22Rv1 (cell line): ENCODE data around the gene APOC3.

Source experiments
- H3K27ac ChIP-seq: fragments of 450-650 bp; 2 replicates; pipeline ENCODE4 v1.5.1; 2017
- ZFX ChIP-seq: fragments of 450-650 bp; IDR thresholded peaks from 2 replicates; pipeline ENCODE4 v1.6.1; 2017; ENCODE audit warnings: antibody characterized with exemption, borderline replicate concordance
- TF ChIP-seq, protein P1 (sequence below): fragments of 450-650 bp; IDR thresholded peaks from 2 replicates; pipeline ENCODE4 v1.5.1; 2017; ENCODE audit warnings: mild to moderate bottlenecking

The APOC3 gene

DNA sequence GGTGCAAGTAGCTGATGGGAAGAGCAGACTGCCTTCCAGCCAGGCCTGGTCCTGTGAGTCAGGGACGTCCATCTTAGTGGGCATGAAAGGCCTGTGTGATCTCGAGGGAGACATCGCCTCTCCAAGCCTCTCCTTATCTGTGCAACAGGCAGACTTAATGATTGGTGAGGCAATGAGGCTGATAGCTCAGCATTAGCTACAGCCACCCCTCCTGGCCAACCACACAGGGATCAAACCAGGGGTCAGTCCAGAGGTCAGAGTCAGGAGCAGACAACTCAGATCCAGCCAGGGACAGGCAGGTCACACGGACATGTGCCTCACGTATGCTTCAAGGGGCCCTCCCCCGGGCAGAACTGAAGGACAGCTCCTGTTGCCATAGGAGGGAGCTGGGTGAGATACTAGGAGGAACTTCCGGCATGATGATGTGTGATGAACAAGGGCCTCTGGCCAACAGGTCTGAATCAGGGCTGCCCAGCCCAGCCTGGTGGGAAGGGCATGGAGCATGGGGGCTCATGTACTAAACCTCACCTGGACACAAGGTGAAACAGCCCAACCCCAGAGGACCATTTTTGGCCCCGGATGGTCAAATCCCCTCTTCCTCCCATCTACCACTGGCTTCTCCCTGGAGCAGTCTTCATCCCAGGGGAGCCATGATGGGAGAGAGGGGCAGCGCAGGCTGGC lies 2.8 kb upstream of the APOC3 start:
- TF ChIP-seq, protein P1, sequence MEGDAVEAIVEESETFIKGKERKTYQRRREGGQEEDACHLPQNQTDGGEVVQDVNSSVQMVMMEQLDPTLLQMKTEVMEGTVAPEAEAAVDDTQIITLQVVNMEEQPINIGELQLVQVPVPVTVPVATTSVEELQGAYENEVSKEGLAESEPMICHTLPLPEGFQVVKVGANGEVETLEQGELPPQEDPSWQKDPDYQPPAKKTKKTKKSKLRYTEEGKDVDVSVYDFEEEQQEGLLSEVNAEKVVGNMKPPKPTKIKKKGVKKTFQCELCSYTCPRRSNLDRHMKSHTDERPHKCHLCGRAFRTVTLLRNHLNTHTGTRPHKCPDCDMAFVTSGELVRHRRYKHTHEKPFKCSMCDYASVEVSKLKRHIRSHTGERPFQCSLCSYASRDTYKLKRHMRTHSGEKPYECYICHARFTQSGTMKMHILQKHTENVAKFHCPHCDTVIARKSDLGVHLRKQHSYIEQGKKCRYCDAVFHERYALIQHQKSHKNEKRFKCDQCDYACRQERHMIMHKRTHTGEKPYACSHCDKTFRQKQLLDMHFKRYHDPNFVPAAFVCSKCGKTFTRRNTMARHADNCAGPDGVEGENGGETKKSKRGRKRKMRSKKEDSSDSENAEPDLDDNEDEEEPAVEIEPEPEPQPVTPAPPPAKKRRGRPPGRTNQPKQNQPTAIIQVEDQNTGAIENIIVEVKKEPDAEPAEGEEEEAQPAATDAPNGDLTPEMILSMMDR, result no peak
- TF ChIP-seq ZFX, result no peak
- no peak overlapping the region for H3K27ac ChIP-seq

DNA sequence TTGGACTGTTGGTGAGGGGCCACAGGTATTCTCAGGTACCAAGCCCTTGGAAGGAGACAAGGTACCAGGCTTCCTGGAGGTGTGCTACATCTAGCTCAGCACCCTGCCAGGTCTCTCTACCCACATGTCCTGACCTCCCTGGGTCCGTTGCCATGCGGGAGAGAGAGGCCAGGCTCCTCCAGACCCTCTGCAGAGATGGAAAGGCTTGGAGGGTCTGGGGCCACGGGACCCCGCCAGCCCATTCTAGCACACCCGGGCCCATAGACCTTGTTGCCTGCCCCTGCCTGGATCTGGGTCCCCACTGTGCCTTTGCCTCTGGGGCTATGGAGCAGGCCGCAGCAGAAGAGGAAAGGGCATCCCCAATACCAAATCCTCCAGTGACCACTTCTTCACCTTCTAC lies 2.2 kb upstream of the APOC3 start:
- H3K27ac ChIP-seq, result no peak overlapping the region
- no peak for TF ChIP-seq ZFX
- TF ChIP-seq, protein P1, result no peak

DNA sequence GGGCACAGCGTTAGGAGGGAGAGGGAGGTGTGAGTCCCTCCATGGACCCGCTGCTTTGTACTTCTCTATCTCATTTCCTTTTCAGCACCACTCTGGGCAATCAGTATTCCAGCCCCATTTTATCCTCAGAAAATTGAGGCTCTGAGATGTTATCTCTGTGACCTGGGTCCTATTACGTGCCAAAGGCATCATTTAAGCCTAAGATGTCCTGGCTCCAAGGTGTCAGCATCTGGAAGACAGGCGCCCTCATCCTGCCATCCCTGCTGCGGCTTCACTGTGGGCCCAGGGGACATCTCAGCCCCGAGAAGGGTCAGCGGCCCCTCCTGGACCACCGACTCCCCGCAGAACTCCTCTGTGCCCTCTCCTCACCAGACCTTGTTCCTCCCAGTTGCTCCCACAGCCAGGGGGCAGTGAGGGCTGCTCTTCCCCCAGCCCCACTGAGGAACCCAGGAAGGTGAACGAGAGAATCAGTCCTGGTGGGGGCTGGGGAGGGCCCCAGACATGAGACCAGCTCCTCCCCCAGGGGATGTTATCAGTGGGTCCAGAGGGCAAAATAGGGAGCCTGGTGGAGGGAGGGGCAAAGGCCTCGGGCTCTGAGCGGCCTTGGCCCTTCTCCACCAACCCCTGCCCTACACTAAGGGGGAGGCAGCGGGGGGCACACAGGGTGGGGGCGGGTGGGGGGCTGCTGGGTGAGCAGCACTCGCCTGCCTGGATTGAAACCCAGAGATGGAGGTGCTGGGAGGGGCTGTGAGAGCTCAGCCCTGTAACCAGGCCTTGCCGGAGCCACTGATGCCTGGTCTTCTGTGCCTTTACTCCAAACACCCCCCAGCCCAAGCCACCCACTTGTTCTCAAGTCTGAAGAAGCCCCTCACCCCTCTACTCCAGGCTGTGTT lies 829 bp upstream of the APOC3 start:
- TF ChIP-seq, protein P1, result no peak
- no peak overlapping the region for H3K27ac ChIP-seq

- H3K27ac ChIP-seq, result no peak overlapping the region
- TF ChIP-seq, protein P1, result no peak
- TF ChIP-seq ZFX, result no peak
These were observed 641 bp downstream of the APOC3 start for GRCh38 chr11:116830184-116830912.

DNA sequence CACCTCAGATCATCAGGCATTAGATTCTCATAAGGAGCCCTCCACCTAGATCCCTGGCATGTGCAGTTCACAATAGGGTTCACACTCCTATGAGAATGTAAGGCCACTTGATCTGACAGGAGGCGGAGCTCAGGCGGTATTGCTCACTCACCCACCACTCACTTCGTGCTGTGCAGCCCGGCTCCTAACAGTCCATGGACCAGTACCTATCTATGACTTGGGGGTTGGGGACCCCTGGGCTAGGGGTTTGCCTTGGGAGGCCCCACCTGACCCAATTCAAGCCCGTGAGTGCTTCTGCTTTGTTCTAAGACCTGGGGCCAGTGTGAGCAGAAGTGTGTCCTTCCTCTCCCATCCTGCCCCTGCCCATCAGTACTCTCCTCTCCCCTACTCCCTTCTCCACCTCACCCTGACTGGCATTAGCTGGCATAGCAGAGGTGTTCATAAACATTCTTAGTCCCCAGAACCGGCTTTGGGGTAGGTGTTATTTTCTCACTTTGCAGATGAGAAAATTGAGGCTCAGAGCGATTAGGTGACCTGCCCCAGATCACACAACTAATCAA lies 2.2 kb downstream of the APOC3 start:
- no peak overlapping the region for H3K27ac ChIP-seq
- TF ChIP-seq, protein P1, result no peak
- TF ChIP-seq ZFX, result no peak

DNA sequence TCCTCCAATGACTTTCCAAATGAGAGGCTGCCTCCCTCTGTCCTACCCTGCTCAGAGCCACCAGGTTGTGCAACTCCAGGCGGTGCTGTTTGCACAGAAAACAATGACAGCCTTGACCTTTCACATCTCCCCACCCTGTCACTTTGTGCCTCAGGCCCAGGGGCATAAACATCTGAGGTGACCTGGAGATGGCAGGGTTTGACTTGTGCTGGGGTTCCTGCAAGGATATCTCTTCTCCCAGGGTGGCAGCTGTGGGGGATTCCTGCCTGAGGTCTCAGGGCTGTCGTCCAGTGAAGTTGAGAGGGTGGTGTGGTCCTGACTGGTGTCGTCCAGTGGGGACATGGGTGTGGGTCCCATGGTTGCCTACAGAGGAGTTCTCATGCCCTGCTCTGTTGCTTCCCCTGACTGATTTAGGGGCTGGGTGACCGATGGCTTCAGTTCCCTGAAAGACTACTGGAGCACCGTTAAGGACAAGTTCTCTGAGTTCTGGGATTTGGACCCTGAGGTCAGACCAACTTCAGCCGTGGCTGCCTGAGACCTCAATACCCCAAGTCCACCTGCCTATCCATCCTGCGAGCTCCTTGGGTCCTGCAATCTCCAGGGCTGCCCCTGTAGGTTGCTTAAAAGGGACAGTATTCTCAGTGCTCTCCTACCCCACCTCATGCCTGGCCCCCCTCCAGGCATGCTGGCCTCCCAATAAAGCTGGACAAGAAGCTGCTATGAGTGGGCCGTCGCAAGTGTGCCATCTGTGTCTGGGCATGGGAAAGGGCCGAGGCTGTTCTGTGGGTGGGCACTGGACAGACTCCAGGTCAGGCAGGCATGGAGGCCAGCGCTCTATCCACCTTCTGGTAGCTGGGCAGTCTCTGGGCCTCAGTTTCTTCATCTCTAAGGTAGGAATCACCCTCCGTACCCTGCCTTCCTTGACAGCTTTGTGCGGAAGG lies 2.9 kb downstream of the APOC3 start:
- no peak for TF ChIP-seq ZFX
- TF ChIP-seq, protein P1, result peak; percentile 37
- no peak overlapping the region for H3K27ac ChIP-seq
